SK-N-SH (cell line): Measurements from ENCODE around the gene RPN1. TPM values are rescaled to one million over a fixed set of nuclear protein-coding genes. Genes with fewer than 3 reads are reported as not detected.

ENCODE experiments used
- CTCF ChIA-PET: fragments of 300-600, 350-600 bp; formaldehyde crosslinking; extraction: SDS; loops from one replicate; lab custom pipeline; 2021; lab: Yijun Ruan, JAX
- POLR2A ChIA-PET: fragments of 350-600 bp; sonication (Branson Sonifier 250); formaldehyde crosslinking; extraction: SDS; loops from one replicate; lab custom pipeline; 2020; ENCODE audit warnings: antibody characterized with exemption, inconsistent platforms; lab: Yijun Ruan, JAX
- DNase-seq: peaks from one replicate; pipeline ENCODE4 v3.0.0; 2012
- H2AFZ ChIP-seq: fragments of 200-600 bp; sonication (generic); 2 replicates; pipeline ENCODE4 v1.8.1; 2016; ENCODE audit warnings: antibody characterized with exemption, mild to moderate bottlenecking, low read depth
- H3F3A ChIP-seq: fragments of 200-600 bp; sonication (generic); replicated peaks from 2 replicates; pipeline ENCODE3; 2016; ENCODE audit warnings: antibody characterized with exemption, mild to moderate bottlenecking; ENCODE audit not compliant: insufficient read depth
- H3K27ac ChIP-seq, 2 experiments: fragments of 200-500 bp in 1 of 2; fragments of 200-600 bp in 1 of 2; sonication (Bioruptor generic) in 1 of 2; sonication (generic), shearing (Covaris generic) in 1 of 2; 2 replicates each; pipeline versions ENCODE4 v1.5.1 to v1.6.1; 2014 to 2016; ENCODE audit warnings: low read depth in 2 of 2, inconsistent platforms in 1 of 2, low read length in 1 of 2, mild to moderate bottlenecking in 1 of 2, mixed read lengths in 1 of 2
- H3K27me3 ChIP-seq: fragments of 200-600 bp; sonication (generic), shearing (Covaris generic); 2 replicates; pipeline ENCODE4 v1.6.1; 2016; ENCODE audit warnings: mixed run types; ENCODE audit not compliant: insufficient read depth
- H3K36me3 ChIP-seq, 2 experiments: fragments of 200-500 bp in 1 of 2; fragments of 200-600 bp in 1 of 2; sonication (Bioruptor generic) in 1 of 2; sonication (generic) in 1 of 2; replicated peaks in 1 of 2; 2 replicates each; pipeline versions ENCODE3 to v1.5.1; 2014 to 2016; ENCODE audit warnings: low read length in 1 of 2, mild to moderate bottlenecking in 1 of 2; ENCODE audit not compliant: insufficient read depth in 2 of 2, control insufficient read depth in 1 of 2
- H3K4me1 ChIP-seq, 2 experiments: fragments of 200-500 bp in 1 of 2; fragments of 200-600 bp in 1 of 2; sonication (Bioruptor generic) in 1 of 2; sonication (generic), shearing (Covaris generic) in 1 of 2; 2 replicates each; pipeline versions ENCODE4 v1.5.1 to v1.6.1; 2014 to 2016; ENCODE audit warnings: low read depth in 1 of 2, low read length in 1 of 2, mixed run types in 1 of 2; ENCODE audit not compliant: insufficient read depth in 2 of 2, control insufficient read depth in 1 of 2
- H3K4me2 ChIP-seq: fragments of 200-600 bp; sonication (generic), shearing (Covaris generic); 2 replicates; pipeline ENCODE4 v1.6.1; 2017; ENCODE audit warnings: mixed run types
- H3K4me3 ChIP-seq, 2 experiments: fragments of 200-500 bp in 1 of 2; fragments of 200-600 bp in 1 of 2; sonication (Bioruptor generic) in 1 of 2; sonication (generic), shearing (Covaris generic) in 1 of 2; 2 replicates each; pipeline versions ENCODE4 v1.5.1 to v1.8.1; 2014 to 2016; ENCODE audit warnings: low read depth in 2 of 2, inconsistent platforms in 1 of 2, low read length in 1 of 2, mild to moderate bottlenecking in 1 of 2, mixed read lengths in 1 of 2, moderate library complexity in 1 of 2
- H3K79me2 ChIP-seq: fragments of 200-600 bp; sonication (generic); 2 replicates; pipeline ENCODE4 v1.8.1; 2017; ENCODE audit warnings: mild to moderate bottlenecking; ENCODE audit not compliant: insufficient read depth
- H3K9ac ChIP-seq: fragments of 200-600 bp; sonication (generic); 2 replicates; pipeline ENCODE4 v1.6.1; 2017; ENCODE audit warnings: mixed run types
- H3K9me2 ChIP-seq: fragments of 200-600 bp; sonication (generic); 2 replicates; pipeline ENCODE4 v1.6.1; 2017; ENCODE audit warnings: mixed run types
- H3K9me3 ChIP-seq: fragments of 200-600 bp; sonication (generic); 2 replicates; pipeline ENCODE4 v1.6.1; 2017; ENCODE audit warnings: mixed run types, mild to moderate bottlenecking, moderate library complexity
- H4K20me1 ChIP-seq: fragments of 200-600 bp; sonication (generic); 2 replicates; pipeline ENCODE4 v1.6.1; 2017; ENCODE audit warnings: mild to moderate bottlenecking, mixed run types; ENCODE audit not compliant: insufficient read depth
- EP300 ChIP-seq, 2 experiments: IDR thresholded peaks; 2 replicates each; pipeline versions ENCODE4 v1.4.0 to v1.6.1; 2012; ENCODE audit warnings: borderline replicate concordance in 1 of 2, low read depth in 1 of 2, low read length in 1 of 2
- GABPA ChIP-seq: IDR thresholded peaks from 2 replicates; pipeline ENCODE4 v1.4.0; 2012; ENCODE audit warnings: low read depth, mild to moderate bottlenecking
- GATA2 ChIP-seq: sonication (generic); formaldehyde crosslinking; IDR thresholded peaks from 2 replicates; pipeline ENCODE4 v1.5.0; 2020; ENCODE audit warnings: mild to moderate bottlenecking, missing genetic modification reagents
- JUND ChIP-seq: IDR thresholded peaks from 2 replicates; pipeline ENCODE4 v1.4.0; 2012
- MEF2A ChIP-seq: IDR thresholded peaks from 2 replicates; pipeline ENCODE4 v1.4.0; 2012; ENCODE audit warnings: low read depth, borderline replicate concordance
- MXI1 ChIP-seq: IDR thresholded peaks from 2 replicates; pipeline ENCODE4 v1.6.1; 2012; ENCODE audit warnings: mild to moderate bottlenecking, low read depth, low read length, improper control_type of control experiment
- NFIC ChIP-seq: IDR thresholded peaks from 2 replicates; pipeline ENCODE4 v1.4.0; 2012; ENCODE audit warnings: borderline replicate concordance
- RAD21 ChIP-seq: IDR thresholded peaks from 2 replicates; pipeline ENCODE4 v1.6.1; 2012; ENCODE audit warnings: mild to moderate bottlenecking, low read length
- RFX5 ChIP-seq: IDR thresholded peaks from 2 replicates; pipeline ENCODE4 v1.6.1; 2012; ENCODE audit warnings: mild to moderate bottlenecking, improper control_type of control experiment, low read length
- TAF1 ChIP-seq: IDR thresholded peaks from 2 replicates; pipeline ENCODE4 v1.6.1; 2012; ENCODE audit warnings: low read depth, mild to moderate bottlenecking, low read length, moderate library complexity, borderline replicate concordance
- TCF12 ChIP-seq: IDR thresholded peaks from 2 replicates; pipeline ENCODE4 v1.4.0; 2012
- TEAD4 ChIP-seq: IDR thresholded peaks from 2 replicates; pipeline ENCODE4 v1.4.0; 2012; ENCODE audit warnings: mild to moderate bottlenecking, borderline replicate concordance; ENCODE audit not compliant: insufficient read depth
- WGBS: methylation state at CpG from one replicate; pipeline ENCODE4 v1.1.6; 2017; ENCODE audit warnings: low lambda C conversion rate; 5-methylcytosine and 5-hydroxymethylcytosine counted together
- polyA plus RNA-seq, 3 experiments: library from polyadenylated mRNA; depleted of rRNA; stranded (reverse); fragments of >200 nt; gene quantifications; 2 replicates each; pipeline ENCODE4 v1.2.3, GENCODE V29; 2012
- TF ChIP-seq, protein P1 (sequence below): fragments of 200-600 bp; sonication (generic); IDR thresholded peaks from 2 replicates; pipeline ENCODE4 v1.6.1; 2017; ENCODE audit warnings: antibody characterized with exemption, mild to moderate bottlenecking, moderate library complexity
- TF ChIP-seq, protein P2 (sequence below): IDR thresholded peaks from 2 replicates; pipeline ENCODE4; 2012
- TF ChIP-seq, protein P3 (sequence below): IDR thresholded peaks from 2 replicates; pipeline ENCODE4 v1.4.0; 2012; ENCODE audit warnings: low read depth

RPN1 gene
- polyA plus RNA-seq, 1 of the 3 experiments (the other 2 are of a cell fraction), result 162 TPM

DNA sequence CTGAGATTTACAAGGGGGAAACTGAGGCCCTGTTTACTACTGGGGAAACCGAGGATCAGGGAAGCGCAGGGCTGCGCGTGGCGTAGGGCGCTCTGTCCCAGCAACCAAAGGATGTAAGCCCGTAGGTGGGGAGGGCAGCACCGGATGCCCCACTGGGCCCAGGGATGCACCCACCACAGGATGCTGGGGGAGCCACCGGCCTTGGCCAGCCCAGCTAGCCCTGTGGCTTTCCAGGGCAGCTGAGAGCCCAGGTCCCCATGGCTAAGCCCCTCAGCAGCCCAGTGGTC, 33.4 kb downstream of the RPN1 start:
- H3F3A ChIP-seq, result peaks cover 27% of the 10 kb centered on the region
- CTCF ChIA-PET, result interaction anchor here (0.6 to 5.0 kb wide), 69 partner anchors 9 to 628 kb away, joined by 3 to 53 read pairs (median 5); partner anchors contain the start of gene RPN1
- no peak overlapping the region for H2AFZ ChIP-seq
- peak overlapping the region; percentile 38; the same call in 1 of the 2 replicates for H3K9ac ChIP-seq
- no peaks in the 10 kb centered on the region for H3K9me2 ChIP-seq
- peak overlapping the region; percentile 61; the same call in 1 of the 2 replicates for H3K4me2 ChIP-seq
- H3K4me3 ChIP-seq, result peak overlapping the region; percentile 36 to 88; a peak in 3 of 4 replicates
- TF ChIP-seq, protein P1, sequence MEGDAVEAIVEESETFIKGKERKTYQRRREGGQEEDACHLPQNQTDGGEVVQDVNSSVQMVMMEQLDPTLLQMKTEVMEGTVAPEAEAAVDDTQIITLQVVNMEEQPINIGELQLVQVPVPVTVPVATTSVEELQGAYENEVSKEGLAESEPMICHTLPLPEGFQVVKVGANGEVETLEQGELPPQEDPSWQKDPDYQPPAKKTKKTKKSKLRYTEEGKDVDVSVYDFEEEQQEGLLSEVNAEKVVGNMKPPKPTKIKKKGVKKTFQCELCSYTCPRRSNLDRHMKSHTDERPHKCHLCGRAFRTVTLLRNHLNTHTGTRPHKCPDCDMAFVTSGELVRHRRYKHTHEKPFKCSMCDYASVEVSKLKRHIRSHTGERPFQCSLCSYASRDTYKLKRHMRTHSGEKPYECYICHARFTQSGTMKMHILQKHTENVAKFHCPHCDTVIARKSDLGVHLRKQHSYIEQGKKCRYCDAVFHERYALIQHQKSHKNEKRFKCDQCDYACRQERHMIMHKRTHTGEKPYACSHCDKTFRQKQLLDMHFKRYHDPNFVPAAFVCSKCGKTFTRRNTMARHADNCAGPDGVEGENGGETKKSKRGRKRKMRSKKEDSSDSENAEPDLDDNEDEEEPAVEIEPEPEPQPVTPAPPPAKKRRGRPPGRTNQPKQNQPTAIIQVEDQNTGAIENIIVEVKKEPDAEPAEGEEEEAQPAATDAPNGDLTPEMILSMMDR, result no peak
- TF ChIP-seq MEF2A, result no peak
- no peak for TF ChIP-seq TAF1
- no peak for TF ChIP-seq JUND
- TF ChIP-seq, protein P2, sequence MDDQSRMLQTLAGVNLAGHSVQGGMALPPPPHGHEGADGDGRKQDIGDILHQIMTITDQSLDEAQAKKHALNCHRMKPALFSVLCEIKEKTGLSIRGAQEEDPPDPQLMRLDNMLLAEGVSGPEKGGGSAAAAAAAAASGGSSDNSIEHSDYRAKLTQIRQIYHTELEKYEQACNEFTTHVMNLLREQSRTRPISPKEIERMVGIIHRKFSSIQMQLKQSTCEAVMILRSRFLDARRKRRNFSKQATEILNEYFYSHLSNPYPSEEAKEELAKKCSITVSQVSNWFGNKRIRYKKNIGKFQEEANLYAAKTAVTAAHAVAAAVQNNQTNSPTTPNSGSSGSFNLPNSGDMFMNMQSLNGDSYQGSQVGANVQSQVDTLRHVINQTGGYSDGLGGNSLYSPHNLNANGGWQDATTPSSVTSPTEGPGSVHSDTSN, result no peak
- no peak for TF ChIP-seq TEAD4
- no peak for TF ChIP-seq GATA2
- no peak for TF ChIP-seq RFX5
- TF ChIP-seq TCF12, result no peak
- no peak for TF ChIP-seq NFIC
- TF ChIP-seq MXI1, result no peak
- no peak for TF ChIP-seq EP300 (IDR thresholded peaks at IDR 0.05; ENCODE audit: borderline replicate concordance in 1 of 2, low read depth in 1 of 2, low read length in 1 of 2)
- TF ChIP-seq GABPA, result no peak
- TF ChIP-seq, protein P3, sequence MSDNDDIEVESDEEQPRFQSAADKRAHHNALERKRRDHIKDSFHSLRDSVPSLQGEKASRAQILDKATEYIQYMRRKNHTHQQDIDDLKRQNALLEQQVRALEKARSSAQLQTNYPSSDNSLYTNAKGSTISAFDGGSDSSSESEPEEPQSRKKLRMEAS, result no peak
- no peak for TF ChIP-seq RAD21
- TF ChIP-seq, all 33 proteins: peak for 0
- peaks cover 15% of the 10 kb centered on the region in 2 experiments for H3K4me1 ChIP-seq
- H3K79me2 ChIP-seq, result peaks cover 37% of the 10 kb centered on the region
- POLR2A ChIA-PET, result interaction anchor here (0.6 to 1.3 kb wide), 3 partner anchors 33 to 505 kb away, joined by 3 to 5 read pairs (median 3); partner anchors contain the start of genes RAB43 and RPN1
- peak overlapping the region in 1 of 2 experiments; percentile 86; a peak in 3 of 4 replicates for H3K27ac ChIP-seq
- H3K36me3 ChIP-seq, result peaks cover 10 to 26% of the 10 kb centered on the region in 2 experiments
- DNase-seq, result no peak
- no peaks in the 10 kb centered on the region for H3K27me3 ChIP-seq
- 92% methylated on average over 7 of the region's 9 CpGs for WGBS
- H4K20me1 ChIP-seq, result no peaks in the 10 kb centered on the region
- H3K9me3 ChIP-seq, result no peaks in the 10 kb centered on the region
